Endothelial cell of umbilical vein (primary cell): ENCODE results near the gene ZBTB46. TPM values are rescaled to one million over a fixed set of nuclear protein-coding genes. Genes with fewer than 3 reads are reported as not detected.

Experiments
- BruUV-seq: library from RNA; stranded (reverse); fragments of 400-500 nt; replicated peaks from 2 replicates; lab custom pipeline; 2021; lab: Mats Ljungman, UMichigan
- CTCF ChIA-PET: fragments of 300-600, 350-600 bp; sonication (Branson Sonifier 250); formaldehyde crosslinking; loops from one replicate; lab custom pipeline; 2021; ENCODE audit warnings: antibody characterized with exemption, inconsistent platforms; lab: Charles Lee
- POLR2A ChIA-PET: fragments of 300-600, 350-600 bp; sonication (Branson Sonifier 250); formaldehyde crosslinking; loops from one replicate; lab custom pipeline; 2021; ENCODE audit warnings: antibody characterized with exemption, inconsistent platforms; lab: Charles Lee
- DNase-seq: peaks from one replicate; pipeline ENCODE4 v3.0.0-alpha.2; 2011; ENCODE audit warnings: low read depth, low spot score
- FAIRE-seq: peaks from 2 replicates; lab custom pipeline; 2011; peaks lifted over from hg19 to GRCh38; lab: Jason Lieb, UNC
- H2AFZ ChIP-seq: 2 replicates; pipeline ENCODE4 v1.6.0; 2012; ENCODE audit warnings: low read depth, low read length, control low read depth, inconsistent platforms
- H3K27ac ChIP-seq: 2 replicates; pipeline ENCODE4 v1.5.1; 2011; ENCODE audit warnings: low read depth, mild to moderate bottlenecking, control low read depth, low read length, moderate library complexity; ENCODE audit not compliant: insufficient read depth
- H3K27me3 ChIP-seq, 2 experiments: 2 replicates each; pipeline versions ENCODE4 v1.6.0 to v1.6.1; 2011; ENCODE audit warnings: low read length in 2 of 2, mixed read lengths in 1 of 2; ENCODE audit not compliant: control insufficient read depth in 2 of 2, insufficient read depth in 2 of 2
- H3K36me3 ChIP-seq, 2 experiments: 2 replicates in 1 of 2; 3 replicates in 1 of 2; pipeline ENCODE4 v1.5.1; 2011; ENCODE audit warnings: low read length in 2 of 2, mild to moderate bottlenecking in 1 of 2, moderate library complexity in 1 of 2; ENCODE audit not compliant: control insufficient read depth in 2 of 2, insufficient read depth in 2 of 2; ENCODE audit errors: extremely low read depth in 1 of 2
- H3K4me1 ChIP-seq: 3 replicates; pipeline ENCODE4 v1.5.1; 2011; ENCODE audit warnings: mild to moderate bottlenecking, low read length; ENCODE audit not compliant: control insufficient read depth, insufficient read depth; ENCODE audit errors: extremely low read depth
- H3K4me2 ChIP-seq: 2 replicates; pipeline ENCODE4 v1.6.1; 2011; ENCODE audit warnings: low read length, control low read depth, mixed read lengths; ENCODE audit not compliant: insufficient read depth
- H3K4me3 ChIP-seq, 3 experiments: fragments of 200-600 bp in 1 of 3; sonication (generic), shearing (Covaris generic) in 1 of 3; replicated peaks in 1 of 3; 2 replicates each; pipeline ENCODE4 v1.5.1; 2011 to 2016; ENCODE audit warnings: control low read depth in 3 of 3, low read length in 3 of 3, mild to moderate bottlenecking in 2 of 3, inconsistent platforms in 1 of 3, low read depth in 1 of 3, moderate library complexity in 1 of 3; ENCODE audit not compliant: insufficient read depth in 1 of 3
- H3K79me2 ChIP-seq: 2 replicates; pipeline ENCODE4 v1.6.0; 2012; ENCODE audit warnings: low read length, inconsistent platforms; ENCODE audit not compliant: control insufficient read depth, insufficient read depth
- H3K9ac ChIP-seq: replicated peaks from 2 replicates; pipeline ENCODE3; 2011; ENCODE audit warnings: low read length, control low read depth; ENCODE audit not compliant: insufficient read depth; ENCODE audit errors: extremely low read depth
- H3K9me1 ChIP-seq: replicated peaks from 3 replicates; pipeline ENCODE4 v1.6.0; 2011; ENCODE audit warnings: mild to moderate bottlenecking, low read length; ENCODE audit not compliant: control insufficient read depth, insufficient read depth; ENCODE audit errors: extremely low read depth
- H3K9me3 ChIP-seq: replicated peaks from 2 replicates; pipeline ENCODE4 v1.5.1; 2012; ENCODE audit warnings: low read length, inconsistent platforms; ENCODE audit not compliant: control insufficient read depth, insufficient read depth
- H4K20me1 ChIP-seq: replicated peaks from 2 replicates; pipeline ENCODE3; 2011; ENCODE audit warnings: mild to moderate bottlenecking, low read length; ENCODE audit not compliant: control insufficient read depth, insufficient read depth; ENCODE audit errors: extremely low read depth
- FOS ChIP-seq: IDR thresholded peaks from 2 replicates; pipeline ENCODE4 v1.6.1; 2011; ENCODE audit warnings: mild to moderate bottlenecking, low read length, moderate library complexity, borderline replicate concordance; ENCODE audit not compliant: insufficient read depth
- GATA2 ChIP-seq: IDR thresholded peaks from 2 replicates; pipeline ENCODE4 v1.7.0; 2011; ENCODE audit warnings: low read depth, mild to moderate bottlenecking, moderate library complexity, mixed read lengths, low read length; ENCODE audit not compliant: insufficient read length, insufficient read depth
- JUN ChIP-seq: IDR thresholded peaks from 2 replicates; pipeline ENCODE4 v1.6.1; 2011; ENCODE audit warnings: borderline replicate concordance, low read depth; ENCODE audit not compliant: insufficient read length, insufficient read depth
- POLR2A ChIP-seq: IDR thresholded peaks from 2 replicates; pipeline ENCODE4 v1.6.1; 2012; ENCODE audit warnings: low read depth, mild to moderate bottlenecking, control low read depth, low read length
- dilution Hi-C: fragments of 300-500 bp; cut with MboI; formaldehyde crosslinking; loops from one replicate; pipeline ENCODE4 v1.15.0; 2019; ENCODE audit warnings: low sequenced_read_pairs; ENCODE audit not compliant: extremely low pct_ligation_motif_present
- intact Hi-C: fragments of 100-400 bp; cut with micrococcal nuclease; formaldehyde crosslinking; loops from one replicate; pipeline ENCODE4 v1.10.0; 2022
- polyA plus RNA-seq, 4 experiments: library from polyadenylated mRNA; depleted of rRNA in 3 of 4; stranded (reverse) in 3 of 4; unstranded in 1 of 4; fragments of >200 nt; gene quantifications; 2 replicates each; pipeline versions ENCODE4 v1.2.1 to v1.2.3, GENCODE V29; 2011 to 2012; ENCODE audit warnings: missing spikeins in 1 of 4
- total RNA-seq: library from RNA; stranded (reverse); gene quantifications from 2 replicates; pipeline ENCODE4 v1.2.3, GENCODE V29; 2021
- TF ChIP-seq, protein P1 (sequence below), 2 donors: IDR thresholded peaks; 1 replicate in 1 of 2; 2 replicates in 1 of 2; pipeline ENCODE4 v1.5.1; 2011; ENCODE audit warnings: low read length in 2 of 2, mild to moderate bottlenecking in 2 of 2, moderate library complexity in 2 of 2, control low read depth in 1 of 2, inconsistent platforms in 1 of 2, low read depth in 1 of 2; ENCODE audit not compliant: insufficient read depth in 1 of 2; ENCODE audit errors: extremely low read depth in 1 of 2
- TF ChIP-seq, protein P2 (sequence below): IDR thresholded peaks from 2 replicates; pipeline ENCODE4 v1.6.1; 2011; ENCODE audit not compliant: insufficient read depth, insufficient read length

Gene ZBTB46
- total and polyA plus RNA-seq, 2 donors (not counting 3 experiments of a cell fraction or from before 2014, with no cell fraction given) = 1.3 to 7.1 TPM

DNA sequence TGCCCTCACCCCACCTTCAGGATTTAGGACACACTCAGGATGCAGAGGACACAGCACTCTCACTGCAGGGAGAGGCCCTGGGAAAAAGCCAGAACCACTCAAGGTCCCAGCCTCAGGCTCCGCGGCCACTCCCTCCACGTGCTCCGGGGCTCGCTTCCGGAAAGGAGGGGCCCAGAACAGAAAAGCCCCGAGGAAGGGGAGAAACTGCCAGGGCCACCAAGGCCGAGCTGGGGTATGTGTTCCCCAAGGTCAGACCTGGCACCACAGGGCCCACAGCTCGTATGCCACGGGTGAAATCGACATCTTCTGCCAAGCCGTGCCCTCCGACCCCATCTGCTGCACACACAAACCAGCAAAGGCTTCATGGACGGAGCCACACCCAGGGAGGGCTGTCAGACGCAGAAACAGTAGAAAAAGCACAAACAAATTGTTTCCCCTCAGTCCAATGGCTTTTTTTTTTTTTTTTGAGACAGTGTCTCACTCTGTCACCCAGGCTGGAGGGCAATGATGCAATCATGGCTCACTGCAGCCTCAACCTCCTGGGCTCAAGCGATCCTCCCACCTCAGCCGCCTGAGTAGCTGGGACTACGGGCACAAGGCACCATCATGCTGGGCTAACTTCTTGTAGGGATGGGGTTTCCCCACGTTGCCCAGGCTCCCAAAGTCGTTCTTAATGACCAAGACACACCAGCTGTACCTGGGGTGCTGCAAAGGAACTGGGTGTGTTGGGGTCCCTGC, 58.1 kb downstream of the ZBTB46 start:
- no peaks in the 10 kb centered on the region for H3K27me3 ChIP-seq
- H4K20me1 ChIP-seq = no peaks in the 10 kb centered on the region
- no peak overlapping the region for H3K27ac ChIP-seq
- H3K9me3 ChIP-seq = no peaks in the 10 kb centered on the region
- H3K9me1 ChIP-seq = no peaks in the 10 kb centered on the region
- no TSS peak for BruUV-seq
- intact Hi-C loops = no loop called here
- POLR2A ChIA-PET = interaction anchor here (0.7 kb wide), 1 partner anchor 177 kb away, joined by 4 read pairs; no protein-coding TSS in a partner anchor
- CTCF ChIA-PET = interaction anchor here (2.5 kb wide), 1 partner anchor 92 kb away, joined by 24 read pairs; the partner anchor contains the start of gene TPD52L2
- no peaks in the 10 kb centered on the region for H3K36me3 ChIP-seq
- peaks cover 6% of the 10 kb centered on the region for H3K4me1 ChIP-seq
- TF ChIP-seq, protein P1, sequence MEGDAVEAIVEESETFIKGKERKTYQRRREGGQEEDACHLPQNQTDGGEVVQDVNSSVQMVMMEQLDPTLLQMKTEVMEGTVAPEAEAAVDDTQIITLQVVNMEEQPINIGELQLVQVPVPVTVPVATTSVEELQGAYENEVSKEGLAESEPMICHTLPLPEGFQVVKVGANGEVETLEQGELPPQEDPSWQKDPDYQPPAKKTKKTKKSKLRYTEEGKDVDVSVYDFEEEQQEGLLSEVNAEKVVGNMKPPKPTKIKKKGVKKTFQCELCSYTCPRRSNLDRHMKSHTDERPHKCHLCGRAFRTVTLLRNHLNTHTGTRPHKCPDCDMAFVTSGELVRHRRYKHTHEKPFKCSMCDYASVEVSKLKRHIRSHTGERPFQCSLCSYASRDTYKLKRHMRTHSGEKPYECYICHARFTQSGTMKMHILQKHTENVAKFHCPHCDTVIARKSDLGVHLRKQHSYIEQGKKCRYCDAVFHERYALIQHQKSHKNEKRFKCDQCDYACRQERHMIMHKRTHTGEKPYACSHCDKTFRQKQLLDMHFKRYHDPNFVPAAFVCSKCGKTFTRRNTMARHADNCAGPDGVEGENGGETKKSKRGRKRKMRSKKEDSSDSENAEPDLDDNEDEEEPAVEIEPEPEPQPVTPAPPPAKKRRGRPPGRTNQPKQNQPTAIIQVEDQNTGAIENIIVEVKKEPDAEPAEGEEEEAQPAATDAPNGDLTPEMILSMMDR (IDR thresholded peaks at IDR 0.05; ENCODE audit: extremely low read depth in 1 of 2, insufficient read depth in 1 of 2, low read depth in 1 of 2, low read length in 2 of 2) = no peak
- TF ChIP-seq, protein P2, sequence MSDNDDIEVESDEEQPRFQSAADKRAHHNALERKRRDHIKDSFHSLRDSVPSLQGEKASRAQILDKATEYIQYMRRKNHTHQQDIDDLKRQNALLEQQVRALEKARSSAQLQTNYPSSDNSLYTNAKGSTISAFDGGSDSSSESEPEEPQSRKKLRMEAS = no peak
- TF ChIP-seq GATA2 (no peak), POLR2A (no peak), JUN (no peak), FOS (no peak)
- no peak overlapping the region for H2AFZ ChIP-seq
- no peak overlapping the region for H3K4me3 ChIP-seq
- DNase-seq (no peak), FAIRE-seq (no peak)
- dilution Hi-C loops = no loop called here
- no peak overlapping the region for H3K9ac ChIP-seq
- no peak overlapping the region for H3K4me2 ChIP-seq
- H3K79me2 ChIP-seq = no peaks in the 10 kb centered on the region
